GM21619 (cell line): ENCODE data around the gene SEMA6A.

ENCODE experiments used
- ATAC-seq: cut with Tn5 transposase; IDR thresholded peaks from one replicate; pipeline ENCODE4 v1.9.1; 2021; ENCODE audit not compliant: unreplicated experiment

Gene SEMA6A

DNA sequence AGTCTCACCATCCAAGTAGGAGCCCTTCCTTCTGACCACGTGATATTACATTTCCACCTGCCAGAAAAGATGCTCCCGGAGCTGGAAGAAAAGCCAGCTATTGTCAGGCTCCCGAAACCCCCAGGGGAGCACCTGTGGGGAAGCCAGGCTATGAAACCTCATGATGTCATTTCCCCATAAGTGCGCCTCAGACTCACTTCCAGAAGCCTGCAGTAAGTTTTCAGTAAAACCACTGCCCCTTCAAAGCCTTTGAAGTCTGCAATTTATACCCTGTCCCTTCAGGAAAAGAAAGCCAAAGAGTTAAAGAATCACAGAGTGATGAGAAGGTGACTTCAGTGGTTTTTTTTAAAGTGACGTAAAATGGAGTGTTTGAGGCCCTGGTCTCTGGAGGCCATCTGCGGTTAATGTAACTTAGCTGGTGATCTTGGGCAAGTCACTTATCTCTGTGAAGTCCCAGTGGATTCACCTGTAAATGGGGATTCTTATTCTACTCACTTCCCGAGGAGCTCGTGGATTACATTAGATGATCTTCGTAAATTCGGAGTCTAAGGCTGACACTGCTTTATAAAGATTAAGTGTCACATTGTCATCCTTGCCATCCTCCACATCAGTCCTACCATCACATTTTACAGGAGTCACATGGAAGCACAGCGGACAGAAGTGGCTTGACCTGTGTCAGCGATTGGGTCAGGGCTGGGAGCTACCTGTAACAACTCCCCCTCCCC is 2.6 kb upstream of the SEMA6A start:
- ATAC-seq: peak; percentile 57

DNA sequence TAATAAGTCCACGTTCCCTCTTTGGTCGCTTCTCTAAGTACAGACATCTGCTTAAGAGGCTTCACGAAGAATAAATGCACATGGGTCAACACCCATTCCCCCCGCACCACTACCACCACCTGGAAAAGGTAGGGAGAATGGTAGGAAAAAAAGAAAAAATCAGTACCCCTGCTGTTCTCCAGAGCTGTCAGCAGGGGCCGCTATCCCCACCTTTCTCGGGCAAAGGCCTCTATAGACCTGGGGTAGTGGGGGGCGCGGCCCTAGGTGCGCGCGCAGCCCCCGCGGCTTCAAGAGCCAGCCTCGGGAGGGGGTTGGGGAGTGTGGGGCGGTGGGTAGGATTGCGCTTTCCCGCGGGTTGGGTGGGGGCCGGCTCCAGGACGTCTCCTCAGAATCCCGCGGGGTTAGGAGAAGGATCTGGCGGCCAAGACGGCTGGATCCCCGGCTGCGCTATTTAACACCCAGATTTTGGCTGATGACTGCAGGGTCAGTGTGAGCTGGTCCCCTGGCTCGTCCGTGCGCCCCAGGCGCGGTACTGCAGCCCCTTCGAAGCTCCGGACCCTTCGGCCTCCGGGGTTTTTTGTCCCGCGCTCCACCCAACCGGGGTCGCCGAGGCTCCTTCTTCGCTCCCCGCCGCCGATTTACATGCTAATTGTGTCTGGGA is 1.6 kb upstream of the SEMA6A start:
- peak; percentile 38 for ATAC-seq

DNA sequence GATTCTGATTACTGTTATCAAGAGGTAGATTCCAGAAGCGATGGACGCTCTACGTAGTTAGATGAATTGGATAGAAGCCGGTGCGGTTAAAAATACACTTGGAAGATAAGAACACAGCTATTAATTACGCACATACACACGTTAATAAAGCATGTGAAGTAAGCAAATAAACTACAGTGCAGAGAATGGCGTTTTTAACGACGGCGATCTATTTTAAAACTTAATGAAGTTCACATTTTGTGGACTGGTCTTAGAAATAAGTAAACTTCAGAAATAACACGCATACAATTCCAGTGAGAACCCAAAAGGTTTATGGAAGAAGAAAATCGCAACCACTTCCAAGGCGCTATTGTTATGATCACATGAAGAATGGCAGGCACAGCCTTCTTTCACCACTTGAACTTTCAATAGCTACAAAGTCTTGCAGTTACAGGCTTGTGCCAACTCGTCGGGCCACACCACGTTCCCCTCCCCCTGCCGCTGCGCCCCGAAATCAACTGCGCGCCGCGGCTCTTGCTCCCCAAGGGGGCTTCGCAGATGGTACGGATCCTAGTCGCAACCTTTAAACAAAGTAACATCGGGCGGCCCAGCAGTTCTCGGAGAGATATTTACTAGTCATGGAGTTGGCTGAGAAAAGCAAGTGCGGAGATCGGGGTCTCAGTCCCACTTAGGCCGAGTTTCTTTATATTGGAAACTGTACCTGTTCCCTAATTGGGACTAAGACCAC is 866 bp upstream of the SEMA6A start:
- no peak for ATAC-seq

DNA sequence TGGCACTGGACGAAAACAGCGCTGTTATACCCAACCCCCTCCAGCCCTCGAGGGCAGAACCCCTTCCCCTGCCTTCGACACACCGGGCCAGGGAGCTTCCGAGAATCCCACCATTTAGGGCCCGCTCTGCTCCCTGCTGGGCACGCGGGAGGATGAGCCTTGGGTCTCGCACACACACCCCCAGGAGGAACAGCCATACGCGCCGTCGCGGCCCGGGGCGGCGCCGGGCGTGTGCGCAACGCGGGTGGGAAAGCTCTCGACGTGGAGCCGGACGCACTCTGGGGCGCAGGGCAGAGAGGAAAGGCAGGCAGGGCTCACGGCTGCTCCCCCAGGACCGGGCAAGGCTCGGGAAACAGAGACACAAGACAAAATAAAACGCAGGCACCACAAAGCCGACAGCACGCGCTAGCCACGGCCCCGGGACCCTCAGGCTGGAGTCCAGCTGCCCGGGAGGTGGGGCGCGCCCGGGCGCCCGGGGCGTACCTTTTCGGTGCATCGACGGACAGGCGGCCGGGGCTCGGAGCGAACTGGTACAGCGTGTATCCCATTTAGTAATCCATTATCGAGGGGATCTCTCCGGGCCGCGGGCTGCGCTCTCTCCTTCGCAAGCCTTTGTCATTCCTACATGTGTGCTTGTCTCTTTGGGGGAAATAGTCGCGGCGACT is 789 bp downstream of the SEMA6A start:
- no peak for ATAC-seq

DNA sequence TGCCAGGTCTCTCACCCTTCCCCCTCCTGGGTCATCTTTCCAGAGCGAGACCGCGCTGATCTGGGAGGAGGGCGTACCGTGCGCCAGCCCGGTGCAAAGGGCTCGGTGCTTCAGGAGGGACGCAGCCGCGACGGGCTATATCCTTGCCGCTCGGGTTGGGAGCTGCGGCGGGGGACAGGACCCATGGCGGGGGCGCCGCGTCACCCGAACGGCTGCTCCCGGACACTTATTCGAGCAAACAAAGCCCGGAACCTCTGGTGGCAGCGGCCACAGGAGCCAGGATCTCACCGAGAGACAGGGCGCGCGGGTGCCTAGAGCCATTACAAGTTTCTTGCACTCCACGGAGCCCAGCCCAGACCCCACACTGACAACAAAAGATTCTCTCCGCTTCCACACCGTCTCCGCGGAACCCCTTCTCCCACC is 1.3 kb downstream of the SEMA6A start:
- ATAC-seq: no peak

DNA sequence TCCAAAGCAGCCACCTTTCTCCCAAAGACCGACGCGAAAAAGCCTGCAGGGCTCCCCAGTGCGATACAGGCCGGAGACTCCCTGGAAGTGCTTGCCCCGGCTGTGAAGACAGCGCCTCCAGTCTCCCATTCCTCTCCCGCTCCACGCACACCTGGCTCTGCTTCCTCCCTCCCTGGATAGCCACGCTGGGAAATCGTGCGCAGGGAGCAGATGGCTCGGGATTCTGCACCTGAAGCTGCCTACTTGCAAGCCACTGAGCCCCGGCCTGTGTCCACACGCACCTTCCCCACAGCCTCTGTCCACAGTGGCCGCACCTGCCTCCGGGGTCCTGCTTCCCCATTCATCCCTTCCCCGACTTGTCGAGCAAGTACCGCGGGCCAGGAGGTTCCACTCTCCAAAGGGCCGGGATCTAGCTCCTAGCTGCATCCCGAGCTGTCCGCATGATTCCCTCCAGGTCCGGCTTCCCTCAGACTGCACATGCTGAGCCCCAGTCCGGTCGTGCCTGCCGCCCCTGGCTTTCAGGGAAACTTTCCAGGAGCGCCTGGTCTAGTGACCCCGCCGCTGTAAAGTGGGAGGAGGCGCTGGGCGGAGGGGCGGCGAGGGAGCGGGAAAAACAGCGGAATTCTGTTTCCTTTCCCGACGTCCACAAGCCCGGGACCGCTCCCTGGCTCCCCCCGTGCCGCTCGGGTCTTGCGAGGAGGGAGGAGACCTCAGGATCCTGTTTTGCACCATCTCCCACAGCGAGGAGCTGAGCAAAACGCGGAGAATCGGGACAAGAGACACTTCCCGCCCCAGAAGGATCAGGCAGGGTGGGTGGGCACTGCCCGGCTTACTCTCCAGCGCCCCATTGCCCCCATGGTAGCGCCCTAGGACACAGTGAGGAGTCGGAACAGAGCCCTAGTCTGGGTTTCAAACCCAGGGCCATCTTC is 2.0 kb downstream of the SEMA6A start:
- ATAC-seq: no peak

DNA sequence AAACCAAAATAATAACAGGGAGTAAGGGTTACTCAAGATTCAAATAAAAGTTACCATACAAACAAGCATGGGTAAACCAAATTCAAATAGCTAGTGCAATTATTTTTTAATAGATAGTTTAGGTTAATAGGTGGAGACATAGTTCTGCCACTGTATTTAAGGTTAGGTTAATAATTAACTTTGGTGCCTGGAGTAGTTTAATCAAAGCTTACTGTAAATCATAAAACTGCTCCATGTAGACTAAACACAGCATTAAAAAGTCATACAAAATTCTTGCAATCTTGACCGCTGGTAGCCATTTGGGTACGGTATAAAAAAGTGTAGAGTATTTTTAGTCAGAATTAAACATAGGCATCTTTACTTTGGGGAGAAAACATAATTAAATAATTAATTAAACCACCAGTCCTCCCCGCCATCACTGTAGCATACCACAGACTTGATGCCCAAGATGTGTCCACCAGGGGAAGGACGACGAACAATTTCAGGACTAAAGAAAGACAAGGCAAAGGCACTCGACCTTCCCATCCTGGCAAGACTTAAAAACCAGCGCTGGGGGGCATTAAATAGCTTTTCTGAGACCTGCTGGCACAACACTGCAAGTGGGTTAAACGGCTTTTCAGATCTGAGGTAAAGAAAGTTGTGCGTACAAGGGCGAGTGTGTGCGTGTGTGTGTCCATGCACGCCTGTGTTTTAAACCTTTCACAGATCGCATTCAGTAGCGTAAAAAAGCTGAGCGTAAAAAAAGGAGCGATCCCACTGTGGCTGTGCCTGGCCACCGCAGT is 2.9 kb downstream of the SEMA6A start:
- no peak for ATAC-seq

DNA sequence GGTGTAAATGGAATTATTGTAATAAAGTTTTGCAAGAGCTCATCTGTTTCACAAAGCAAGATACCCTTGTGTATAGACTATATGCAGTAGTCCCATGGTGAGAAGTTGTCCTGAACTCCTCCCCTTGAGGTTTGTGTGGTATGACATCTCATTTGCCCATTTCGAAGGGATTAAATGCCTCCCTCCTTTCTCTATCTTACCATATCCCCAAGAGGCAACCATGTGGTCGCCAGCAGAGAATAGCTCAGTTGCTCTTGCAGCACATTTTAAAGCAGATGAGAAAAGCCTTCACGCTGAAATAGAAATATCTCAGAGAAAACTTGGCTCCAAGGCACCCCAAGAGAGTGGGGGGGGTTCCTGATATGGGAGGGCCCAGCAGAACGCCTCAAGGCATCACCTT is 4.6 kb downstream of the SEMA6A start:
- ATAC-seq: no peak

DNA sequence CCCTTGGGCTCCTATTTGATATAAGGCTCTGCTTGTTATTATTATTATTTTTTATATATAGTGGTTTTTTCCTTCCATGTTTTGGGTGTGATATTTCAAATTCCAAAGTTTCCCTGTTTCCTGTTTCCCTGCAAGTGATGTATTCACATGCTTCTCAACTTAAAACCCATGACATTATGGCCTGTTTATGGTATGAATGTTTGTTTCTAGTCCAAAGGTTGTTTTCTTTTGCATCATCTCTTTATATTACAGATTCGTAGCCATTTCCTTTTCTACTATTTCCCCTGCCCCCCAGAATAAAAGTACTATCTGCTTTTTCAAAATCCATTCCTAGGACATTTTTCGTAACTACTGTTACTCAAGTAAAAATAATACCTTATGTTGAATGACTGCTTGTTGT is 7.5 kb downstream of the SEMA6A start:
- no peak for ATAC-seq

DNA sequence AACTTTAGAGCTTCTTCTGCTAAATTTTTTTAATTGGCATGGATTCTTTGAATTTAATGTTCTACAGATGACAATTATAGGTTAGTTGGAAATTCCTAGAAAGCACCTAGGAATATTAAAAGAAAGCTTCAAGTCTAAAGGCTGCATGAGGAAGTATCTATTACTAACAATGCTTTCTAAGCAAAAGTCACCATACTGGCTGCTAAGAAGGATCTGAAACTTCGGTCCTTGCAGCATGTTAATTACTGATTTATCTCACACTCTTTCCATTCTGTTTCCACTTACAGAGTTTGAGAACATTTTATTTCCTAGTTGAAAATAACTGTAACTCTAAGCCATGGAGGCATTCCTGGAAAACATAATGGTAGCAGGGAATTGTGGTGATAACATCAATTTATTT is 8.4 kb downstream of the SEMA6A start:
- peak; percentile 81 for ATAC-seq

DNA sequence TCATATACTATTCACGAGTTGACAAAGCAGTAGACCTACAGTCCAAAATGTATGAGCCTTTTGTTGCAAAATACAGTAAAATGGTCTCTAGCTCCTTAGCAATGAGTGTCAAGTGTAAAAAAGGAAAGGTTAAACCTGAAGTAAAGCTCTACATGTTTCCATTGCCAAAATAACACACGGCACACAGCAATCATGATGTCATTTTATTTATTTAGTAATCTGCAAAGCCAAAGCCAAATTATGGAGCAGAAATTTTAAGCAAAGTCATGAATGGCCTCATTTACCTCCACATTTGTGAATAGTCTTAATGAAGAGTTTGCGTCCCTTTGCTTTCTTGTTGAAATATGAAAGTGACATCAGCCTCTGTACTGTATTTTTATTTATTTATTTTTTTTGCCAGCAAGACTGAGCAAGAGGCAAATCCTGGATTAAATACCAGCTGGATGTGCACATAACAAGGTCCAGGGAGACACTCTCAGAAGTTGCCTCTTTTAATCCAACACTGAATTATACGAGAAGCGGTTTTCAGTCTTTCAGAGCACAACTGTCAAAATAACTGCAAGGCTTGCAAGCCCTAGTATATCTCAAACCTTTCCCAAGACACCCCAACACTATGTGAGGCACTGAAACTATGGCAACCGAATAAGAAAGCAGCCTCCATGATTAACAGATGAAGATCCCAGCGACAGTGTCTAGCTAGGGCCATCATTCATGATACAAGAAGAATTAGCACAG is 9.7 kb downstream of the SEMA6A start:
- no peak for ATAC-seq

DNA sequence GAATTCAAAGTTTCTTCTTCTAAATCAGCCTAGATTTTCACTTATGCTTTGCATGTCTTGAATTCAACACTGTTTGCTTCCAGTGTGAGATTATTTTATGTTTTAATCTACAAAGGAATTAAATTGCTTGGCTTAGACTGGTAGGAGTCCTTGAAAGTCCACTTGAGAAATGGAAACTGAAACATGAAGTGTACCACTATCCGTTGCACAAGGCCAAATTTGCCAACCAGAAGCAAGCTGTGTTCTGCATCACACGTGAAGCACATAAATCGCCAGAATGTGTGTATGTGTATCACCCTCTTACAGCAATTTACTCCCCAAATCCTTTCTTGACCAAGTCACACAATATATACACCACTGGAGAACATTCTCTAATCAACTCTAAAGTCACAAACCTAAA is 10.3 kb downstream of the SEMA6A start:
- ATAC-seq: no peak

DNA sequence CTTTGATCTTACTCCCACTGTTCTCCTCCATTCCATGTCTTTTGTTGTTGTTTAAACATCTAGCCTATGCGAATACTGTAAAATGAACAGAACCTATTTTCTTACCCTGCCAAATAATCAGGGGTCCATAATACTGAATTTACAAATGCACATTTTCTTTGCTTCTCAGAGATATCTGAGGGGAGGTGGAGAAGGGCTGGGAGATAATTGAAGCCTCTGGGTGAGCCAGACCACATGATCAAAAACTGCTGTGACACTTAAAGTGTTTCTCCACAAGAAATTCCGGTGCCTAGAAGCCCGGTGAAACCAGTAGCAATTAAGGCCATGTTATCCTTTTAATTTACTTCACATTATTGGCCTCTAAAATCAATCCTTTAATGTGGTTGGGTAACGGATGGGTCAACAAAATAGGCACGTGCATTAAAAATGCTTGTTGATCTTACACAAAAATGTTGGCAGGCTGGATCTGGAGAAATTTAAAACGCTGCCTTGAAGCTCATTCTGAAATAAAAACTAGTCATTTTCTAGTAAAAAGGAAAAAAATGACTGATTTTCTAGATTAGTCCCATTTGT is 10.8 kb downstream of the SEMA6A start:
- no peak for ATAC-seq

DNA sequence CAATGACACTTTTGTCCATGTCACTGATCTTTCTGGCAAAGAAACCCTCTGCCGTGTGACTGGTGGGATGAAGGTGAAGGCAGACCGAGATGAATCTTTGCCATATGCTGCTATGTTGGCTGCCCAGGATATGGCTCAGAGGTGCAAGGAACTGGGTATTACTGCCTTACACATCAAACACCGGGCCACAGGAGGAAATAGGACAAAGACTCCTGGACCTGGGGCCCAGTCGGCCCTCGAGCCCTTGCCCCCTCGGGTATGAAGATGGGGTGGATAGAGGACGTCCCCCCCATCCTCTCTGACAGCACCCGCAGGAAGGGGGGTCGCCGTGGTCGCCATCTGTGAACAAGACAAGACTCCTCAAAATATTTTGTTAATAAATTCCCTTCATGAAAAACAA is 12.0 kb downstream of the SEMA6A start:
- no peak for ATAC-seq

DNA sequence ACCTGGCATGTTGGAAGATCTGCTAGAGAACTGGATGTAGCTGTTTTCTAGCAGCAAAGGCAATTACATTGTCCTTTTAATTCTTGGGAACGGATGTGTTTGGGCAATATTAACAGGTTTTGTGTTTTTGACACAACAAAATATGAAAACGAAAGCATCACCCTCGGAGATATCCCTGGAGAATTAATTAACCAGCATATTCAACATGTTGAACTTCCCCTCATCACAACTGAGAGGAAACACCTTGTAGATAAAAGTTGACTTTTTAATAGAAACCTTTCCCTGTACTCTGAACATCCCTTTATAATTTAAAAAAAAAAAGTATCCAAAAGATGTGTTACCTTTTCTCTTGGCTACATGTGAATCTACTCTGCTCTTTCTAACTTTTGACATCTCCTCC is 13.0 kb downstream of the SEMA6A start:
- ATAC-seq: no peak

DNA sequence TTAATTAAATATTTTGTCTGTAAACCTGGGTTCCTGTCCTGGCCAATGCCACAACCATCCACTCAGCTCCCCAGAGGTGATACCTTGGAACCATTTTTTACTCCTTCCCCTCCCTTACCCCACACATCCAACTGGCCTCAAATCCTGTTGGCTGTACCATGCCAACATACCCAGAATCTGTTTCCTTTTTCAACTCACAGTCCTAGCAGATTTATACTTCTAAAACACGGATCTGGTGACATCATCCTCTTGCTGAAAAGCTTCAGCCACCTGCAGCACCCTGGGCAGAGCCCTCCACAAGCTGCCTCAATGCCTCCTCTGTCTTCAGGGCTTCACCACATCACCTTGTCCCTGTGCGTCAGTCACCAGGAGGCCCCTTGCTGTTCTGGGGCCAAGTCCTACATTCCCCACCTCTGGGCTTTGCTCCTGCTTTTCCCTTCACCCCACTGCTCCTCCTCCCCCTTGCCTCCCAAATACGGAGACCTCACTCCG is 14.9 kb downstream of the SEMA6A start:
- no peak for ATAC-seq

DNA sequence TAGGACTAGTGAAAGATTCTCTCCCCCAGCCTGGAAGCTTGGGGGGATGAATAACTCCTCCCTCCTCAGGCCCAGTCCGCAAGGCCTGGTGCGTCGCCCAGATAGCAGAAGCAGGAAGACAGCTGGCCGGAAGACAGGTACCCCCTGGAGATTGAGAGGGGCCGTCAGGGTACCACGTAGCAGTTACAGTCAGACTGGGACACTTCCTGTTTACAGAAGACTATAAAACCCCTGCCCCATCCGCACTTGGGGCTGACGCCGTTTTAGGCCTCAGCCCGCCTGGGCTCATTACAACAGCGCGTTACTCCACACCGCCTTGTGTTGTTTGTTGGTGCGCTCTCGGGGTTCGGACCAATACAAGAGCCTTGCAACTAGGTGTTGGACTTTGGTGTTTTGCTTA is 15.4 kb downstream of the SEMA6A start:
- no peak for ATAC-seq

DNA sequence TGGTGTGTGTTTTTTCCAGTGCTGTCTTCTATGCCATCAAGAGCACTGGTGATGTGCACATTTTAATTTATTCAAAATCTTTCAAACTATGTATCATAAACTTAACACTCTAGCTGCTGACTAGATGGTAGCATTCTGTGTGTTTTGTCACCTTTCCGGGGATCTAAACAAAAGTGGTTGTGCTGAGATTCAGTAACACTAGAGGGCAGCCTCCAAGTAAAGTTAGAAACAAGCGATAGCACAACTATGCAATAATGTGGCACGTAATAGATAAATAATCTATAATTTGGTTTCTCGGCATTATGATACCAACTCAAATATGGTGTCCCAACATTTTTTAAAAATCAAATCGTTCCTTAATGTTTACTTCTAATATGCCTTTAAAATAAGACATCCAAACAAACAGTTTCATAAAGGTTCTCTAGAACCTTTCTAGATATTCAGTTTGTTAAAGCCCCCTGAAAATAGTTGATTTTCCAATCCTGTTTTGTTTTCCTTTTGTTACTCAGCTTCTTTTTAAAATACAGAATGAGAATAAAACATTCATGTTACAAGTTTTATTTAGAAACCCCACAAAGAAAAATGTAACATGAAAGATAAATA is 16.9 kb downstream of the SEMA6A start:
- no peak for ATAC-seq
